ENCODE data around the gene PRKCB.

The PRKCB gene

GRCh38 chr16:24262816-24263215, 427.0 kb downstream of the PRKCB start:
- DNase-seq, result no peak

All from NCI-H1417 treated with DMSO at 0.1 percent for 48 hours (cell line).